CD14-positive monocyte (primary cell): ENCODE results near the gene EFCAB5. TPM values are rescaled to one million over a fixed set of nuclear protein-coding genes. Genes with fewer than 3 reads are reported as not detected.

ENCODE experiments used
- DNase-seq, 3 donors: peaks; one replicate each; pipeline ENCODE4 v3.0.0-alpha.2; 2011 to 2022
- H2AFZ ChIP-seq: 2 replicates; pipeline ENCODE4 v1.6.0; 2012; ENCODE audit warnings: mild to moderate bottlenecking, low read depth, low read length, inconsistent platforms; ENCODE audit not compliant: insufficient read depth, poor library complexity, severe bottlenecking
- H3K27ac ChIP-seq, 2 donors: 1 replicate in 1 of 2; 2 replicates in 1 of 2; pipeline ENCODE4 v1.5.1; 2012 to 2013; ENCODE audit warnings: low read length in 2 of 2, control low read depth in 1 of 2, inconsistent platforms in 1 of 2, low read depth in 1 of 2, mild to moderate bottlenecking in 1 of 2
- H3K27me3 ChIP-seq, 2 donors: one replicate each; pipeline versions ENCODE4 v1.6.0 to v1.6.1; 2011 to 2013; ENCODE audit warnings: low read length in 2 of 2; ENCODE audit not compliant: control insufficient read depth in 2 of 2, insufficient read depth in 2 of 2
- H3K36me3 ChIP-seq, 2 donors: replicated peaks in 1 of 2; 1 replicate in 1 of 2; 2 replicates in 1 of 2; pipeline versions ENCODE4 v1.5.1 to v1.6.1; 2012 to 2013; ENCODE audit warnings: low read length in 2 of 2, control low read depth in 1 of 2, inconsistent platforms in 1 of 2, mild to moderate bottlenecking in 1 of 2; ENCODE audit not compliant: insufficient read depth in 2 of 2, control insufficient read depth in 1 of 2
- H3K4me1 ChIP-seq, 2 donors: 1 replicate in 1 of 2; 2 replicates in 1 of 2; pipeline versions ENCODE4 v1.5.1 to v1.6.1; 2012 to 2013; ENCODE audit warnings: low read length in 2 of 2, control low read depth in 1 of 2, inconsistent platforms in 1 of 2, mild to moderate bottlenecking in 1 of 2, moderate library complexity in 1 of 2; ENCODE audit not compliant: insufficient read depth in 2 of 2, control insufficient read depth in 1 of 2
- H3K4me2 ChIP-seq: replicated peaks from 2 replicates; pipeline ENCODE3; 2012; ENCODE audit warnings: low read length, moderate library complexity, mild to moderate bottlenecking; ENCODE audit not compliant: poor library complexity, severe bottlenecking; ENCODE audit errors: extremely low read depth
- H3K4me3 ChIP-seq, 3 experiments: fragments of 200-600 bp in 1 of 3; sonication (generic) in 1 of 3; replicated peaks in 1 of 3; 1 replicate in 2 of 3; 2 replicates in 1 of 3; pipeline ENCODE4 v1.5.1; 2011 to 2013; ENCODE audit warnings: low read length in 3 of 3, mild to moderate bottlenecking in 3 of 3, control low read depth in 2 of 3, low read depth in 2 of 3, inconsistent platforms in 1 of 3, moderate library complexity in 1 of 3
- H3K79me2 ChIP-seq: 2 replicates; pipeline ENCODE4 v1.6.0; 2012; ENCODE audit warnings: mild to moderate bottlenecking, control low read depth, inconsistent platforms, low read length, moderate library complexity; ENCODE audit not compliant: insufficient read depth
- H3K9ac ChIP-seq: 2 replicates; pipeline ENCODE4 v1.6.0; 2017; ENCODE audit warnings: low read length, mild to moderate bottlenecking; ENCODE audit not compliant: insufficient read depth, poor library complexity, severe bottlenecking
- H3K9me3 ChIP-seq, 2 donors: replicated peaks in 1 of 2; 1 replicate in 1 of 2; 2 replicates in 1 of 2; pipeline versions ENCODE4 v1.5.1 to v1.6.1; 2012 to 2013; ENCODE audit warnings: low read length in 2 of 2, control low read depth in 1 of 2; ENCODE audit not compliant: control insufficient read depth in 1 of 2, insufficient read depth in 1 of 2
- H4K20me1 ChIP-seq: 2 replicates; pipeline ENCODE4 v1.6.0; 2012; ENCODE audit warnings: mild to moderate bottlenecking, low read length, control low read depth, moderate library complexity; ENCODE audit not compliant: insufficient read depth
- H3K27ac Mint-ChIP-seq, 7 donors: one replicate each; pipeline ENCODE4 v1.8.0; 2020; ENCODE audit warnings: mild to moderate bottlenecking in 7 of 7, mixed read lengths in 7 of 7, moderate library complexity in 6 of 7, inconsistent platforms in 2 of 7
- H3K27me3 Mint-ChIP-seq, 3 donors: one replicate each; pipeline ENCODE4 v1.8.0; 2021 to 2022; ENCODE audit warnings: low read depth in 3 of 3, mild to moderate bottlenecking in 3 of 3, mixed read lengths in 3 of 3, moderate library complexity in 3 of 3, inconsistent platforms in 1 of 3
- H3K36me3 Mint-ChIP-seq, 2 donors: one replicate each; pipeline ENCODE4 v1.8.0; 2020; ENCODE audit warnings: mixed read lengths in 2 of 2, inconsistent platforms in 1 of 2, mild to moderate bottlenecking in 1 of 2
- H3K4me1 Mint-ChIP-seq: one replicate; pipeline ENCODE4 v1.8.0; 2020; ENCODE audit warnings: mild to moderate bottlenecking, mixed read lengths
- H3K4me3 Mint-ChIP-seq, 2 donors: one replicate each; pipeline ENCODE4 v1.8.0; 2020; ENCODE audit warnings: mild to moderate bottlenecking in 2 of 2, mixed read lengths in 2 of 2, moderate library complexity in 1 of 2
- H3K9me3 Mint-ChIP-seq, 7 donors: one replicate each; pipeline ENCODE4 v1.8.0; 2020 to 2022; ENCODE audit warnings: mixed read lengths in 7 of 7, mild to moderate bottlenecking in 6 of 7, moderate library complexity in 6 of 7, inconsistent platforms in 2 of 7
- WGBS: methylation state at CpG from one replicate; pipeline ENCODE4 v1.1.5; 2013; ENCODE audit warnings: missing lambda C conversion rate; ENCODE audit not compliant: insufficient coverage; 5-methylcytosine and 5-hydroxymethylcytosine counted together
- intact Hi-C, 2 donors: fragments of 100-400 bp; cut with micrococcal nuclease; formaldehyde crosslinking; loops; one replicate each; pipeline versions ENCODE4 v1.15.0 to v1.15.1; 2023
- polyA plus RNA-seq, 3 donors: library from polyadenylated mRNA; depleted of rRNA in 1 of 3; unstranded in 2 of 3; stranded (reverse) in 1 of 3; fragments of 300-500 nt in 2 of 3; fragments of >200 nt in 1 of 3; fragmentation: Illumina TruSeq in 2 of 3; gene quantifications; 1 replicate in 2 of 3; 2 replicates in 1 of 3; pipeline ENCODE4 v1.2.3, GENCODE V29; 2012 to 2021
- TF ChIP-seq, protein P1 (sequence below): fragments of 200-600 bp; IDR thresholded peaks from one replicate; pipeline ENCODE4 v1.8.0; 2022; ENCODE audit warnings: antibody characterized with exemption, mild to moderate bottlenecking

EFCAB5 gene
- polyA plus RNA-seq, 3 donors: 0.04 TPM; not detected in 2

GRCh38 chr17:29914819-29915537 lies 26.5 kb upstream of the EFCAB5 start:
- Mint-ChIP-seq H3K27me3 (no peaks in the 10 kb centered on the region), H3K36me3 (peaks cover 6 to 10% of the 10 kb centered on the region in 2 donors)
- H3K27me3 ChIP-seq: no peaks in the 10 kb centered on the region

GRCh38 chr17:29918016-29918415 lies 23.4 kb upstream of the EFCAB5 start:
- Mint-ChIP-seq H3K36me3 (peaks cover 7 to 12% of the 10 kb centered on the region in 2 donors), H3K4me3 (no peak overlapping the region), H3K4me1 (peaks cover 14% of the 10 kb centered on the region), H3K9me3 (peaks cover 0 to 3% (median 0%) of the 10 kb centered on the region in 7 donors), H3K27ac (no peak overlapping the region), H3K27me3 (no peaks in the 10 kb centered on the region)
- no peaks in the 10 kb centered on the region for H3K9me3 ChIP-seq
- H3K79me2 ChIP-seq: peaks cover 89% of the 10 kb centered on the region
- no peak for DNase-seq
- peaks cover 17% of the 10 kb centered on the region for H4K20me1 ChIP-seq
- intact Hi-C loops: no loop called here
- no peak overlapping the region for H2AFZ ChIP-seq
- no peaks in the 10 kb centered on the region for H3K27me3 ChIP-seq
- H3K4me2 ChIP-seq: no peak overlapping the region
- H3K27ac ChIP-seq: no peak overlapping the region
- no CpG with 5 or more reads among the region's 1 CpG for WGBS
- no peak overlapping the region for H3K4me3 ChIP-seq
- H3K9ac ChIP-seq: no peak overlapping the region
- TF ChIP-seq, protein P1, sequence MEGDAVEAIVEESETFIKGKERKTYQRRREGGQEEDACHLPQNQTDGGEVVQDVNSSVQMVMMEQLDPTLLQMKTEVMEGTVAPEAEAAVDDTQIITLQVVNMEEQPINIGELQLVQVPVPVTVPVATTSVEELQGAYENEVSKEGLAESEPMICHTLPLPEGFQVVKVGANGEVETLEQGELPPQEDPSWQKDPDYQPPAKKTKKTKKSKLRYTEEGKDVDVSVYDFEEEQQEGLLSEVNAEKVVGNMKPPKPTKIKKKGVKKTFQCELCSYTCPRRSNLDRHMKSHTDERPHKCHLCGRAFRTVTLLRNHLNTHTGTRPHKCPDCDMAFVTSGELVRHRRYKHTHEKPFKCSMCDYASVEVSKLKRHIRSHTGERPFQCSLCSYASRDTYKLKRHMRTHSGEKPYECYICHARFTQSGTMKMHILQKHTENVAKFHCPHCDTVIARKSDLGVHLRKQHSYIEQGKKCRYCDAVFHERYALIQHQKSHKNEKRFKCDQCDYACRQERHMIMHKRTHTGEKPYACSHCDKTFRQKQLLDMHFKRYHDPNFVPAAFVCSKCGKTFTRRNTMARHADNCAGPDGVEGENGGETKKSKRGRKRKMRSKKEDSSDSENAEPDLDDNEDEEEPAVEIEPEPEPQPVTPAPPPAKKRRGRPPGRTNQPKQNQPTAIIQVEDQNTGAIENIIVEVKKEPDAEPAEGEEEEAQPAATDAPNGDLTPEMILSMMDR: no peak
- H3K36me3 ChIP-seq: peaks cover 0 to 5% of the 10 kb centered on the region in 2 donors
- H3K4me1 ChIP-seq: no peaks in the 10 kb centered on the region

More at GRCh38 chr17:29914819-29915537, 26.5 kb upstream of the EFCAB5 start:
- H2AFZ ChIP-seq: no peak overlapping the region
- H3K79me2 ChIP-seq: peaks cover 88% of the 10 kb centered on the region
- H3K9me3 ChIP-seq: no peaks in the 10 kb centered on the region
- TF ChIP-seq, protein P1: no peak
- intact Hi-C loops: no loop called here
- no peak overlapping the region for H3K27ac ChIP-seq
- no CpG with 5 or more reads among the region's 2 CpGs for WGBS
- DNase-seq: no peak
- peaks cover 18% of the 10 kb centered on the region for H4K20me1 ChIP-seq
- Mint-ChIP-seq H3K9me3 (peaks cover 0 to 3% (median 0%) of the 10 kb centered on the region in 7 donors), H3K4me3 (no peak overlapping the region), H3K27ac (no peak overlapping the region), H3K4me1 (peaks cover 12% of the 10 kb centered on the region)
- no peaks in the 10 kb centered on the region for H3K4me1 ChIP-seq
- no peak overlapping the region for H3K4me2 ChIP-seq
- no peak overlapping the region for H3K4me3 ChIP-seq
- no peak overlapping the region for H3K9ac ChIP-seq
- peaks cover 0 to 4% of the 10 kb centered on the region in 2 donors for H3K36me3 ChIP-seq
